Retinal pigment epithelial cell (primary cell): ENCODE measurements around the gene P2RX1.

Experiments
- DNase-seq: peaks from one replicate; pipeline ENCODE4 v3.0.0-alpha.2; 2010; ENCODE audit warnings: low read depth
- H3K4me3 ChIP-seq: 2 replicates; pipeline ENCODE4 v1.5.1; 2011; ENCODE audit warnings: mild to moderate bottlenecking, low read length, control low read depth, moderate library complexity
- TF ChIP-seq, protein P1 (sequence below): conservative IDR thresholded peaks from 2 replicates; pipeline ENCODE4 v1.5.1; 2011; ENCODE audit warnings: low read depth, low read length, control low read depth, inconsistent platforms

P2RX1 gene

DNA sequence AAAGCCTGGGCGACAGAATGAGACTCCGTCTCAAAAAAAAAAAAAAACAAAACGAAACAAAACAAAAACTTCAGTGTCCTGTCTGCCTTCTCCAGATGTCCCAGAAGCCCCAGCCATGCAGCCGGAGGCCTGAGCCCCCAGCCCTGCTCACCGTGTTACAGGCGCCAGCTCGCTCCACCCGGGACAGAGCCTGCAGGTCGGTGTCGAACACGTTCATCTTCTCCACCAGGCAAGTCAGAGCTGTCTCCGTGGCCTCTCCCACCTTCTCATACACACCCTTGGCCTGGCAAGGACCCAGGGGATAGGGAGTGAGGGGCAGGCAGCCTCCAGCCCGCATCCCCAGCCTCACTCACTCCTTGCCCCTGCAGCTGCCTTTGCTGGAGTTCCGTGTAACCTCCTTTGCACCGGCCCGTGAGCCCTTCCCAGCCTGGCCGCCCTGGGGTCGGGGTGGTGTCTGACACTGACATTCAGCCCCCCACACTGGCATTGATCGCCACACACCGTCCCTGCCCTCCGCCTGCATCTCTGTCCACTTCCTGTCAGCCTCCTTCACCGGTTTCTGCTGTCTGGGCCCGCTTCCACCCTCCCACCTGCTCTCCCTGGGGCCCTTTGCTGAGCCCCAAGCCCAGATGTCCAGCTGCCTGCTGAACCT is 27.1 kb upstream of the P2RX1 start:
- TF ChIP-seq, protein P1, sequence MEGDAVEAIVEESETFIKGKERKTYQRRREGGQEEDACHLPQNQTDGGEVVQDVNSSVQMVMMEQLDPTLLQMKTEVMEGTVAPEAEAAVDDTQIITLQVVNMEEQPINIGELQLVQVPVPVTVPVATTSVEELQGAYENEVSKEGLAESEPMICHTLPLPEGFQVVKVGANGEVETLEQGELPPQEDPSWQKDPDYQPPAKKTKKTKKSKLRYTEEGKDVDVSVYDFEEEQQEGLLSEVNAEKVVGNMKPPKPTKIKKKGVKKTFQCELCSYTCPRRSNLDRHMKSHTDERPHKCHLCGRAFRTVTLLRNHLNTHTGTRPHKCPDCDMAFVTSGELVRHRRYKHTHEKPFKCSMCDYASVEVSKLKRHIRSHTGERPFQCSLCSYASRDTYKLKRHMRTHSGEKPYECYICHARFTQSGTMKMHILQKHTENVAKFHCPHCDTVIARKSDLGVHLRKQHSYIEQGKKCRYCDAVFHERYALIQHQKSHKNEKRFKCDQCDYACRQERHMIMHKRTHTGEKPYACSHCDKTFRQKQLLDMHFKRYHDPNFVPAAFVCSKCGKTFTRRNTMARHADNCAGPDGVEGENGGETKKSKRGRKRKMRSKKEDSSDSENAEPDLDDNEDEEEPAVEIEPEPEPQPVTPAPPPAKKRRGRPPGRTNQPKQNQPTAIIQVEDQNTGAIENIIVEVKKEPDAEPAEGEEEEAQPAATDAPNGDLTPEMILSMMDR: no peak

GRCh38 chr17:3940965-3941698 is 24.9 kb upstream of the P2RX1 start:
- TF ChIP-seq, protein P1: no peak
- no peak for DNase-seq
- no peak overlapping the region for H3K4me3 ChIP-seq

More for the DNA sequence above, 27.1 kb upstream of the P2RX1 start:
- no peak for DNase-seq
- no peak overlapping the region for H3K4me3 ChIP-seq

- TF ChIP-seq, protein P1: no peak
Observed at GRCh38 chr17:3937359-3937758, 21.1 kb upstream of the P2RX1 start.

GRCh38 chr17:3935825-3936355 is 19.6 kb upstream of the P2RX1 start:
- no peak overlapping the region for H3K4me3 ChIP-seq
- TF ChIP-seq, protein P1: no peak
- DNase-seq: no peak

More at GRCh38 chr17:3937359-3937758, 21.1 kb upstream of the P2RX1 start:
- no peak overlapping the region for H3K4me3 ChIP-seq
- DNase-seq: no peak

GRCh38 chr17:3935140-3935542 is 18.9 kb upstream of the P2RX1 start:
- DNase-seq: no peak
- TF ChIP-seq, protein P1: peak; percentile 79
- H3K4me3 ChIP-seq: no peak overlapping the region

DNA sequence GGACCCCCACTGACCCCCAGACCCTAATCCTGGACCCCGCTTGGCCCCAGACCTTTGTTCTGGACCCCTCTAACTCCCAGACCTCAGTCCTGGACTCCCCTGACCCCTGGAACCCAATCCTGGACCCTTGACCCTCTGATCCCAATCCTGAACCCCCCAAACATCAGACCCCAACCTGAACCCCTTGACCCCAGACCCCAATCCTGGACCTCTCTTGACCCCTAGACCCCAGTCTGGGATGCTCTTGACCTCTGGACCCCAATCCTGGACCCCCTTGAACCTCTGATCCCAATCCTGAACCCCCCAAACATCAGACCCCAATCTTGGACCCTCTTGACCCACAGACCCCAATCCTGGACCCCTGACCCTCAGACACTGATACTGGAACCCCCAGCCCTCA is 13.5 kb upstream of the P2RX1 start:
- DNase-seq: no peak
- TF ChIP-seq, protein P1: no peak
- H3K4me3 ChIP-seq: no peak overlapping the region

DNA sequence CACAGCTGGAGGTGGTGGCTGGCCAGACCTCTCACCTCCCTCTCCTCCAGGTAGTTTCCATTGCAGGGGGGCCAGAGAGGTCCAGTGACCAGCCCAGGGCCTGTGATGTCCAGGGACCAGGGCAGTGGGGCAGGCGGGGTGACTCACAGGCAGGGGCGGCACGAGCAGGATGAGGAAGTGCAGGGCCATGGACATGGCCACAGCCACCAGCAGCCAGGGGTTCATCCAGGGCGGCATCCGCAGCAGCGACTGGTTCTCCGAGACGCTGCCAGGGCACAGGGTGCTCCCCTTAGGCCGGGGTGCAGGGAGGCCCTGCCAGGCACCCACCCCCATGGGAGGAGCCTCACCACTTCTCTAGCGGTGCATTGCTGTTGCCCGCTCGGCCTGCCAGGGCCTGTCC is 12.9 kb upstream of the P2RX1 start:
- H3K4me3 ChIP-seq: no peak overlapping the region
- DNase-seq: no peak
- TF ChIP-seq, protein P1: no peak
